GM21723 (cell line): ENCODE results near the gene NPAS1.
"Not testable (repeated sequence)": the region's sequence is repeated elsewhere in the genome, so short reads cannot be mapped to it uniquely, and the experiment has no call there.

Experiments used
- ATAC-seq: cut with Tn5 transposase; IDR thresholded peaks from one replicate; pipeline ENCODE4 v1.9.1; 2021; ENCODE audit warnings: mild to moderate bottlenecking, moderate library complexity; ENCODE audit not compliant: unreplicated experiment

Gene NPAS1

DNA sequence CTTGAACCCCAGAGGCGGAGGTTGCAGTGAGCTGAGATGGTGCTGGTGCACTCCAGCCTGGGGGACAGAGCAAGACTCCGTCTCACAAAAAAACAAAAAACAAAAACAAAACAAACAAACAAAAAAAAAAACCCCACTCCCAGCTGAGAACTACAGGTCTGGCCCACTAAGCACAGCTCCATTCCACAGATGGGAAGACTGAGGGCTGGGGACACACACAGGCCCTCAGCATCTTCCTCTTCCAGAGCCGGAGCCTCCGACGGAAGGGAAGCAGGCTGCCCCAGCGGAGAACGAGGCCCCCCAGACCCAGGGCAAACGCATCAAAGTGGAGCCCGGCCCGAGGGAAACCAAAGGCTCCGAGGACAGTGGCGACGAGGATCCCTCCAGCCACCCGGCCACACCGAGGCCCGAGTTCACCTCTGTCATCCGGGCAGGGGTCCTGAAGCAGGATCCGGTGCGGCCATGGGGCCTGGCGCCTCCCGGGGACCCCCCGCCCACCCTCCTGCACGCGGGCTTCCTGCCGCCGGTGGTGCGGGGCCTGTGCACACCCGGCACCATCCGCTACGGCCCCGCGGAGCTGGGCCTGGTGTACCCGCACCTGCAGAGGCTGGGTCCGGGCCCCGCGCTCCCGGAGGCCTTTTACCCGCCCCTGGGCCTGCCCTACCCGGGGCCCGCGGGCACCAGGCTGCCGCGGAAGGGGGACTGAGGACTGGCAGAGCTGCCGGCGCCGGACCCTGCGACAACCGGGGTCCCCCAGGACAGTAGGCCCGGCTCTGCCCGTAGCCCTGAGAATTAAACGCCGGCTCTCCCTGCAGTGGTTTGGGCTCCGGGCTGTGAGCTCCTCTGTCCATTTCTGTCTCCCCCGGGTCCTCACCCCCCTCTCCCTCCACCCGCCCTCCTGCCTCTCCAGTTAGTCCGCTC is 25.6 kb downstream of the NPAS1 start:
- no peak for ATAC-seq

GRCh38 chr19:47045867-47046470 is 26.3 kb downstream of the NPAS1 start:
- ATAC-seq, result no peak

GRCh38 chr19:47047272-47047762 is 27.7 kb downstream of the NPAS1 start:
- no peak for ATAC-seq

DNA sequence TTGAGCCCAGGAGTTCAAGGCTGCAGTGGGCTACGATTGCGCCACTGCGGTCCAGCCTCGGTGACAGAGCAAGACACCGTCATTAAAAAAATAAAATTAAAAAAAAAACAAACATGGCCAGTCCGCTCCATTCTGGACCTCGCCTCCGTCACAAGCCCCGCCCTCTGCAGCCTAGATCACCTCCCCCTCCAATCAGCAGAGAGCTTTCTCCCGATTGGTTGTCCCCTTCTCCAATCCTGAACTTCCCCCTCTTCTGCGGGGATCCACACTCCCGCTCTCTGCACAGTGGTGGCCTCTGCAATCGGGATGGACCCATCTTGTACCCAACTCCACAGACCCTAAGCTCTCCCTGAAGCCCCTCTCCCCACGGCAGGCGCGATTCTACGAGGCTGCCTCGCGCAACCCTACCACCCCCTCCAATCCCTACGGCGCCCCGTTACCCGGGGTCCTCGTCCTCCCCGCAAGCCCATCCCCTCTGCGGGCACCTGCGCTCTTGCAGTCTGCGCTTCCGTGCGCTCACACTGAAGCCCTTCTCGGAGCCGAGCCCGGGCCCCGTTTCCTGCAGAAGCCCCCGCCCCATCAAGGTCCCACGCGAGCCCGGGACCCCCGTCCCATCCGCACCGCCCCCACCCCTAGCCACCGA is 28.2 kb downstream of the NPAS1 start:
- peak; percentile 36 for ATAC-seq

GRCh38 chr19:47049307-47049700 is 29.7 kb downstream of the NPAS1 start:
- ATAC-seq, result no peak

GRCh38 chr19:47050562-47050961 is 30.9 kb downstream of the NPAS1 start:
- ATAC-seq, result not testable (repeated sequence)

- no peak for ATAC-seq
These were observed 36.8 kb downstream of the NPAS1 start for GRCh38 chr19:47056411-47056810.

- no peak for ATAC-seq
These were observed 37.7 kb downstream of the NPAS1 start for GRCh38 chr19:47057328-47057727.

GRCh38 chr19:47058621-47059022 is 39.0 kb downstream of the NPAS1 start:
- ATAC-seq, result no peak

DNA sequence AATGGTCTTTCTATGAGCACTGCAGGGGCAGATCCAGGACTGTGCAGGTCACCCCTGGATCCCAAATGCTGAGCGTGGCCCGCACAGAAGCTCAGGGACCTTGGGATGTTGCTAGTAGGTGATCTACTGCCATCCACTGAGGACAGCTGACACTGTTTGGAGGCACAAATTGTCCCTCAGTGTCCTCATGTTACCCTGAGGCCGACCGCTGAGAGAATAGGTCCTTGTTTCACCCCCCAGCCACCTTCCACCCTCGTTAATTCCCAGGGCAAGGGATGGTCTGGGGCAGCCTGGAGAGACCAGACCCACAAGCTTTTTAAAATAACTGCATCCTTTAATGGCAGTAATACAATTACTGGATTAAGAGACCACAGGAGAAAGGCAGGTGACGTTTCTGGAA is 44.2 kb downstream of the NPAS1 start:
- no peak for ATAC-seq

- ATAC-seq, result no peak
These were observed 45.6 kb downstream of the NPAS1 start for GRCh38 chr19:47065242-47065641.

DNA sequence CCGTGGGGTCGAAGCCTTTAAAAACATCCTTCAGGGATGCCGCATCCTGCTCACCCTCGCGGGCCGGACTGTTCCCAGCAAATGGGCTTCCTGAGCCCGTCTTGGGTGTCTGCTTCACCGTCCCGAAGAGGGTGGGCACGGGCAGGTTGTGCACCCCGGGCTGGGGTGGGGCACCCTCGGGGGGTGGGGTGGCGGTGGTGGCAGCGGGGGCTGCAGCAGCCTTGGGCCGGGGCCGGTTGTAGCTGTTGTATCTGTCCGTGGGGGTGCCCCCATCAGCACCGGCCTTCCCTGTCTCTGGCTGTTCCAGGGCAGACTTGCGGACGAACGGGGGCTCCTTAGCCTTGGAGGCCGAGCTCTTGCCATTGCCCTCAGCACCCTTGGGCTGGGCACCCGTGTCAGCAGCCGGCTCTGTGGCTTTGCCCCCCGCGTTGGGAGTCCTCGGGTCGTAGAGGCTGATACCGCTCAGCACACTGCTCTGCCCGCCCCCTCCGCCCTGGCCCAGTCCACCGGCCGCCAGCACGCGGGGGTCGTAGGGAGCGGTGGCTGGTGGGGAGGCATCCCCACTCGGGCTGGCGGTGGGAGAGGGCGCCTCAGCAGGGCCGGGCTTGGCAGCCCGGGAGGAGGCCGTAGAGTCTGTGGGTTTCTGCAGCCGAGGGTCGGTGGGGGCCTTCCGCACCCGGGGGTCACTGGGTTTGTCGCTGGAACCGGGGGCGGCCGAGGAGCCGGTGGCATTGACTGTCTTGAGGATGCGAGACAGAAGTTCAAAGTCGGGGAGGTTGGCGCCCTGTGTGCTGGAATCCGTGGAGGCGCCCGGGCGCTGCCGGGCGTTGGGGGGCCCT is 47.0 kb downstream of the NPAS1 start:
- ATAC-seq, result no peak

GRCh38 chr19:47067215-47067847 is 47.7 kb downstream of the NPAS1 start:
- no peak for ATAC-seq

DNA sequence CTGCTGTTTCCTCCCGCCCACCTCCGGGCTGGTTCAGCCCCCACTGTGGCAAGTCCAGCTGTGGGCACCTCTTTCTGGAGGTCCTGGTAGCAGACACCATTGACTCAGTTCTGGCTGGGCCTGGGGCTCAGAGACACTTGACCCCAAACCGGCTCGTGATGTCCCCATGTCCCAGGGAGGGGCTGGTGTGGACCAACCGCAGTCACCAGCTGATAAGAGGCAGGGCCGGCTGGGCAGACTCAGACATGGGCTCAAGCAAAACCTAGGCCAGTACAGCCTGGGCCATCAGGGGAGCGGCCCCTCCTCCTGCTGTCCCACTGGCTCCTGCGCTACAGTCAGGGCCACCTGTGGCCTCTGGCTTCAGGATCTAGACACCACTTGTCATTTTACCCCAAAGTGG is 48.6 kb downstream of the NPAS1 start:
- no peak for ATAC-seq

DNA sequence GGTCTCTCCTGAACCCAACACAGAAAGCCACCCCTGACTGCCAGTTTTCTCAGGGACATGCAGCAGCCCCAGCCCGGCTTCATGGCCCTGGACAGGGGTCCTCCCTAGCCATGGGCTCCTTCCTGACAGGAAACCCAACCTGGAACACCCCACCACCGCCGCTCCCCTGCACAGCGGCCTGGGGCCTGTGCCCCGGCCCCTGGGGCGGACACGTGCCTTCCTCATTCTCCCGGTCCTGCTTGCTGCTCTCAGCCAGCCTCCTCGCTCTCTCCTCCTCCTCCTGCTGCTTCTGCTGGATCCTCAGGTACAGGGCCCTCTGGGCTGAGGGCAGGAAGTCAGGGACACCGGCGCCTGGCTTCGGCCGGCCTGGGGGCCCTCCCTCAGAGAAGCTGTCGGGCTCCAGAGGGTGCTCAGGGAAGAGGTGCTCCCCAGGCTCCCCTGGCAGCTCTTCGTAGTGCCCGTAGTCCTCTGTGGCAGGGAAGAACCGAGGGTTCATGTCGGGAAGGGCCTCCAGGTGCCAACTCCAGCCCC is 49.3 kb downstream of the NPAS1 start:
- no peak for ATAC-seq

DNA sequence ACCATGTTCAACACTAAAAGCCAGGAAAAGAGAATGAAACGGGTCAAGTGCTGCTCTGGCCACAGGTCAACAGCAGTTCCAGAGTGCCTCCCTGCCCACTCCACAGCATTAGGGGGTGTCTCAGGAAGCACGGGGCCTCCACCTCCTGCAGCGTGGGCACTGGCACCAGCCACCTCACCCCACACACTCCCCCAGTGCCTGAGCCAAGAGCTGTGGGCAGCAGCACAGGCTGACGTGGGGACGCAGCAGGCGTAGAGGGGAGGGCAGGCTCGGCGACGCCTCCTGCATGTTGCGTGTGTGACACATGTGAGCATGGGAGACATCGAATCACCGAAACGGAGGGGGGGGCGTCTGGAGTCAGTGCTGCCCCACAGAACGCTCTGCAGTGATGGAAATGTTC is 50.2 kb downstream of the NPAS1 start:
- ATAC-seq, result no peak

DNA sequence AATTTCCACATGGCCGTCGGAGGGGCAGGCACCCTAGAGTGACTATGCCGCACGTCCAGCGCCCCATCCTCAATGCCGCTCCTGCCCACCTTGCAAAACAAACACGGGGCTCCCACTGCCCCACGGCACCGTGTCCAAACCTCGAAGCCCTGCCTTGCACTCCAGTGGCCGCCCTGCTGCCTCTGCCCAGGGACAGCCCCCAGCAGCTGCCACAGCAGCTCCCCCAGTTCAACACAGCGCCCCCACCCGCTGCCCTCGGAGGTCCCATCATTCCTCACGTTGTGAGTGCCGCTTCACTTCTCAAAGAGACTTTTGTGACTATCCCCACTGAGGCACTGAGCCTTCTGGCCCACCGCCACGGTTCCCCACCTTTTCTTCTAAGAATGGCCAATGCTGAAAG is 51.1 kb downstream of the NPAS1 start:
- no peak for ATAC-seq

- no peak for ATAC-seq
These were observed 52.1 kb downstream of the NPAS1 start for GRCh38 chr19:47071731-47072130.

DNA sequence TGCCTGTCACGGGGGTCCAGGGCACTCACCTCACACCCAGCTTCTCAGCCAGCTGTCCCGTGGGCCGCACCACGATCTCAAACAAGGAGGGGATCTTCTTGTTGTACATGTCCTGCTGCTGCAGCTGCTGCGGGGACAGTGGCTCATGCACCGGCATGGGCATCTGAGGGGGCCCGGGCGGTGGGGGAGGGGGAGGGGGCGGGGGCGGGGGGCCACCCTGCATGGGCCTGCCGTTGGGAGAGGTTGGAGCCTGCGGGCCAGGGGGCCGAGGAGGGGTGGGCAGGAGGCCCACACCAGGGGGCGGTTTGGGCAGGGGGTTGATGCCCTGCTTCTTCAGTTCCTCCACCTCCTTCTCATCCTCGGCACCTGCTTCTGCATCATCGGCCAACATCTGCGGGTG is 52.7 kb downstream of the NPAS1 start:
- ATAC-seq, result no peak

- no peak for ATAC-seq
These were observed 53.9 kb downstream of the NPAS1 start for GRCh38 chr19:47073574-47073973.
